HG03558 (cell line): ENCODE measurements around the gene LINGO4.

Experiments used
- ATAC-seq: cut with Tn5 transposase; IDR thresholded peaks from one replicate; pipeline ENCODE4 v1.9.1; 2021; ENCODE audit warnings: moderate number of reproducible peaks; ENCODE audit not compliant: unreplicated experiment; ENCODE audit errors: extremely low read depth

The LINGO4 gene

GRCh38 chr1:151834239-151834638 lies 29.0 kb upstream of the LINGO4 start:
- ATAC-seq = no peak

GRCh38 chr1:151833172-151833900 lies 28.1 kb upstream of the LINGO4 start:
- no peak for ATAC-seq

GRCh38 chr1:151832318-151832980 lies 27.2 kb upstream of the LINGO4 start:
- ATAC-seq = no peak

- no peak for ATAC-seq
Measured at GRCh38 chr1:151831605-151832004, 26.4 kb upstream of the LINGO4 start, which contains the start of gene RORC. Gene RORC, minus strand, starts transcription at chr1:151831802. Its CDS starts 38 bp downstream, at chr1:151831764.

- ATAC-seq = no peak
Measured at GRCh38 chr1:151831256-151831591, 26.0 kb upstream of the LINGO4 start.

GRCh38 chr1:151830055-151830454 lies 24.8 kb upstream of the LINGO4 start:
- no peak for ATAC-seq

GRCh38 chr1:151829352-151830046 lies 24.3 kb upstream of the LINGO4 start:
- no peak for ATAC-seq

- no peak for ATAC-seq
Measured at GRCh38 chr1:151828921-151829320, 23.7 kb upstream of the LINGO4 start.

GRCh38 chr1:151827853-151828252 lies 22.6 kb upstream of the LINGO4 start:
- ATAC-seq = no peak

GRCh38 chr1:151825751-151826660 lies 20.8 kb upstream of the LINGO4 start:
- ATAC-seq = no peak

GRCh38 chr1:151825204-151825603 lies 20.0 kb upstream of the LINGO4 start:
- ATAC-seq = no peak

GRCh38 chr1:151823175-151823574 lies 18.0 kb upstream of the LINGO4 start:
- ATAC-seq = no peak

GRCh38 chr1:151822404-151822803 lies 17.2 kb upstream of the LINGO4 start:
- no peak for ATAC-seq

GRCh38 chr1:151820940-151821339 lies 15.7 kb upstream of the LINGO4 start:
- no peak for ATAC-seq

GRCh38 chr1:151819976-151820623 lies 14.9 kb upstream of the LINGO4 start:
- no peak for ATAC-seq

- no peak for ATAC-seq
Measured at GRCh38 chr1:151819227-151819835, 14.1 kb upstream of the LINGO4 start.

- ATAC-seq = no peak
Measured at GRCh38 chr1:151817353-151817730, 12.1 kb upstream of the LINGO4 start.

GRCh38 chr1:151816548-151817352 lies 11.5 kb upstream of the LINGO4 start:
- no peak for ATAC-seq
